Activated naive CD8-positive, alpha-beta T cell treated with anti-CD3 and anti-CD28 coated beads, Interleukin-2, amount 50 U/mL, for 24 hours (primary cell): Measurements from ENCODE around the gene SLC8A3.

Experiments
- ATAC-seq: fragments of 150-1000 bp; cut with Tn5 transposase; one replicate; pipeline ENCODE4 v1.10.0; 2021
- DNase-seq: peaks from one replicate; pipeline ENCODE4 v3.0.0; 2021
- H3K27ac Mint-ChIP-seq: one replicate; pipeline ENCODE4 v1.8.0; 2021; ENCODE audit warnings: mild to moderate bottlenecking, mixed read lengths
- H3K27me3 Mint-ChIP-seq: one replicate; pipeline ENCODE4 v1.8.0; 2021; ENCODE audit warnings: mixed read lengths
- H3K36me3 Mint-ChIP-seq: one replicate; pipeline ENCODE4 v1.8.0; 2021; ENCODE audit warnings: low read depth, mixed read lengths
- H3K4me1 Mint-ChIP-seq: one replicate; pipeline ENCODE4 v1.8.0; 2021; ENCODE audit warnings: mixed read lengths
- H3K4me3 Mint-ChIP-seq: one replicate; pipeline ENCODE4 v1.8.0; 2021; ENCODE audit warnings: mild to moderate bottlenecking, moderate library complexity, mixed read lengths
- H3K9me3 Mint-ChIP-seq: one replicate; pipeline ENCODE4 v1.8.0; 2021; ENCODE audit warnings: mixed read lengths

The SLC8A3 gene

GRCh38 chr14:70152704-70153103 lies 36.0 kb downstream of the SLC8A3 start:
- Mint-ChIP-seq H3K27me3 (peaks cover 8% of the 10 kb centered on the region), H3K9me3 (no peaks in the 10 kb centered on the region), H3K4me1 (no peaks in the 10 kb centered on the region), H3K27ac (no peak overlapping the region), H3K4me3 (no peak overlapping the region), H3K36me3 (no peaks in the 10 kb centered on the region)
- no peak for DNase-seq
- no peak for ATAC-seq

- H3K27ac Mint-ChIP-seq = no peak overlapping the region
- H3K36me3 Mint-ChIP-seq = no peaks in the 10 kb centered on the region
- peaks cover 8% of the 10 kb centered on the region for H3K27me3 Mint-ChIP-seq
- H3K9me3 Mint-ChIP-seq = no peaks in the 10 kb centered on the region
- H3K4me1 Mint-ChIP-seq = no peaks in the 10 kb centered on the region
- no peak overlapping the region for H3K4me3 Mint-ChIP-seq
- DNase-seq = no peak
- no peak for ATAC-seq
Measured at GRCh38 chr14:70152081-70152480, 36.7 kb downstream of the SLC8A3 start.

- ATAC-seq (no peak), DNase-seq (no peak)
- no peak overlapping the region for H3K4me3 Mint-ChIP-seq
- no peaks in the 10 kb centered on the region for H3K36me3 Mint-ChIP-seq
- no peak overlapping the region for H3K27ac Mint-ChIP-seq
- no peaks in the 10 kb centered on the region for H3K4me1 Mint-ChIP-seq
- H3K27me3 Mint-ChIP-seq = peaks cover 7% of the 10 kb centered on the region
- no peaks in the 10 kb centered on the region for H3K9me3 Mint-ChIP-seq
Measured at GRCh38 chr14:70149596-70150165, 39.1 kb downstream of the SLC8A3 start.

- ATAC-seq (no peak), DNase-seq (no peak)
- Mint-ChIP-seq H3K27me3 (peaks cover 8% of the 10 kb centered on the region), H3K4me1 (no peaks in the 10 kb centered on the region), H3K9me3 (no peaks in the 10 kb centered on the region), H3K36me3 (no peaks in the 10 kb centered on the region), H3K27ac (no peak overlapping the region), H3K4me3 (no peak overlapping the region)
Measured at GRCh38 chr14:70148911-70149595, 39.7 kb downstream of the SLC8A3 start.

- no peaks in the 10 kb centered on the region for H3K36me3 Mint-ChIP-seq
- DNase-seq = no peak
- H3K9me3 Mint-ChIP-seq = no peaks in the 10 kb centered on the region
- no peaks in the 10 kb centered on the region for H3K4me1 Mint-ChIP-seq
- no peak for ATAC-seq
- no peak overlapping the region for H3K27ac Mint-ChIP-seq
- no peak overlapping the region for H3K4me3 Mint-ChIP-seq
- H3K27me3 Mint-ChIP-seq = peaks cover 8% of the 10 kb centered on the region
Measured at GRCh38 chr14:70148351-70148750, 40.4 kb downstream of the SLC8A3 start.

- H3K27ac Mint-ChIP-seq = no peak overlapping the region
- ATAC-seq (no peak), DNase-seq (no peak)
- H3K4me1 Mint-ChIP-seq = no peaks in the 10 kb centered on the region
- peaks cover 5% of the 10 kb centered on the region for H3K27me3 Mint-ChIP-seq
- H3K9me3 Mint-ChIP-seq = no peaks in the 10 kb centered on the region
- no peak overlapping the region for H3K4me3 Mint-ChIP-seq
- H3K36me3 Mint-ChIP-seq = no peaks in the 10 kb centered on the region
Measured at GRCh38 chr14:70144046-70144445, 44.7 kb downstream of the SLC8A3 start.

GRCh38 chr14:70143306-70143705 lies 45.4 kb downstream of the SLC8A3 start:
- Mint-ChIP-seq H3K9me3 (no peaks in the 10 kb centered on the region), H3K27ac (no peak overlapping the region), H3K36me3 (no peaks in the 10 kb centered on the region), H3K4me3 (no peak overlapping the region), H3K4me1 (no peaks in the 10 kb centered on the region), H3K27me3 (peaks cover 5% of the 10 kb centered on the region)
- no peak for DNase-seq
- no peak for ATAC-seq

- Mint-ChIP-seq H3K27ac (no peak overlapping the region), H3K9me3 (no peaks in the 10 kb centered on the region), H3K36me3 (no peaks in the 10 kb centered on the region), H3K27me3 (peaks cover 4% of the 10 kb centered on the region), H3K4me1 (no peaks in the 10 kb centered on the region), H3K4me3 (no peak overlapping the region)
- DNase-seq = no peak
- no peak for ATAC-seq
Measured at GRCh38 chr14:70140614-70141013, 48.1 kb downstream of the SLC8A3 start.

GRCh38 chr14:70139384-70139783 lies 49.4 kb downstream of the SLC8A3 start:
- H3K4me3 Mint-ChIP-seq = no peak overlapping the region
- no peak overlapping the region for H3K27ac Mint-ChIP-seq
- H3K27me3 Mint-ChIP-seq = peaks cover 4% of the 10 kb centered on the region
- DNase-seq (no peak), ATAC-seq (no peak)
- no peaks in the 10 kb centered on the region for H3K36me3 Mint-ChIP-seq
- H3K9me3 Mint-ChIP-seq = no peaks in the 10 kb centered on the region
- no peaks in the 10 kb centered on the region for H3K4me1 Mint-ChIP-seq

GRCh38 chr14:70137788-70138187 lies 51.0 kb downstream of the SLC8A3 start:
- H3K27ac Mint-ChIP-seq = no peak overlapping the region
- ATAC-seq = no peak
- peaks cover 6% of the 10 kb centered on the region for H3K27me3 Mint-ChIP-seq
- no peaks in the 10 kb centered on the region for H3K36me3 Mint-ChIP-seq
- H3K4me1 Mint-ChIP-seq = no peaks in the 10 kb centered on the region
- DNase-seq = no peak
- no peak overlapping the region for H3K4me3 Mint-ChIP-seq
- no peaks in the 10 kb centered on the region for H3K9me3 Mint-ChIP-seq

GRCh38 chr14:70133461-70133860 lies 55.3 kb downstream of the SLC8A3 start:
- Mint-ChIP-seq H3K27me3 (peaks cover 14% of the 10 kb centered on the region), H3K9me3 (no peaks in the 10 kb centered on the region), H3K36me3 (no peaks in the 10 kb centered on the region), H3K27ac (no peak overlapping the region), H3K4me3 (no peak overlapping the region), H3K4me1 (no peaks in the 10 kb centered on the region)
- no peak for ATAC-seq
- no peak for DNase-seq

GRCh38 chr14:70130482-70130881 lies 58.3 kb downstream of the SLC8A3 start:
- ATAC-seq = no peak
- no peak overlapping the region for H3K27ac Mint-ChIP-seq
- DNase-seq = no peak
- H3K4me1 Mint-ChIP-seq = no peaks in the 10 kb centered on the region
- no peak overlapping the region for H3K4me3 Mint-ChIP-seq
- H3K36me3 Mint-ChIP-seq = no peaks in the 10 kb centered on the region
- H3K9me3 Mint-ChIP-seq = no peaks in the 10 kb centered on the region
- peaks cover 12% of the 10 kb centered on the region for H3K27me3 Mint-ChIP-seq

- no peak overlapping the region for H3K4me3 Mint-ChIP-seq
- H3K27ac Mint-ChIP-seq = no peak overlapping the region
Measured at GRCh38 chr14:70127186-70127585, 61.6 kb downstream of the SLC8A3 start.

GRCh38 chr14:70123796-70124195 lies 65.0 kb downstream of the SLC8A3 start:
- Mint-ChIP-seq H3K27me3 (peaks cover 2% of the 10 kb centered on the region), H3K9me3 (no peaks in the 10 kb centered on the region), H3K27ac (no peak overlapping the region), H3K4me3 (no peak overlapping the region), H3K36me3 (no peaks in the 10 kb centered on the region), H3K4me1 (no peaks in the 10 kb centered on the region)
- no peak for DNase-seq
- ATAC-seq = no peak

More at GRCh38 chr14:70127186-70127585, 61.6 kb downstream of the SLC8A3 start:
- no peak for ATAC-seq
- peaks cover 10% of the 10 kb centered on the region for H3K27me3 Mint-ChIP-seq
- no peak for DNase-seq
- H3K9me3 Mint-ChIP-seq = no peaks in the 10 kb centered on the region
- H3K4me1 Mint-ChIP-seq = no peaks in the 10 kb centered on the region
- no peaks in the 10 kb centered on the region for H3K36me3 Mint-ChIP-seq

- H3K27ac Mint-ChIP-seq = no peak overlapping the region
- no peak for DNase-seq
- H3K27me3 Mint-ChIP-seq = peaks cover 2% of the 10 kb centered on the region
- H3K4me1 Mint-ChIP-seq = no peaks in the 10 kb centered on the region
- H3K9me3 Mint-ChIP-seq = no peaks in the 10 kb centered on the region
- H3K4me3 Mint-ChIP-seq = no peak overlapping the region
- no peaks in the 10 kb centered on the region for H3K36me3 Mint-ChIP-seq
- ATAC-seq = no peak
Measured at GRCh38 chr14:70121521-70121920, 67.2 kb downstream of the SLC8A3 start.

- H3K27ac Mint-ChIP-seq = no peak overlapping the region
- H3K9me3 Mint-ChIP-seq = no peaks in the 10 kb centered on the region
- DNase-seq (no peak), ATAC-seq (no peak)
- H3K4me3 Mint-ChIP-seq = no peak overlapping the region
- H3K36me3 Mint-ChIP-seq = no peaks in the 10 kb centered on the region
- peaks cover 3% of the 10 kb centered on the region for H3K27me3 Mint-ChIP-seq
- H3K4me1 Mint-ChIP-seq = no peaks in the 10 kb centered on the region
Measured at GRCh38 chr14:70118064-70118463, 70.7 kb downstream of the SLC8A3 start.
